ENCODE results near the gene MEF2B. TPM values are rescaled to one million over a fixed set of nuclear protein-coding genes. Genes with fewer than 3 reads are reported as not detected.

The MEF2B gene
- total RNA-seq, 1 donor from 2014 or later: 2.8 TPM

DNA sequence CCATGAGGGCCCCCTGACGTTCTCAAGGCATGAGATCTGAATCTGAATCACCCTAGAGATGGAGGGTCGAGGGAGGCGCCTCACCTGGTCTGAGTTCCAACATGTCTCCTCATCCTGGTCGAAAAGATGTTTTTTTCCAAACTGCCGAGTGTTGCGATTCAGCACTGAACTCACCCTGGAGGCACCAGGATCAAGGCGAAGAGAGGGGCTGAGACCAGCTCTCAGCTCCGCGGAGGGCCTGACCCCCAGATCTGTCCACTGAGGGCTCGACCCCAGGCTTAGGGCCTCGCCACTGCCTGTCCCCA lies 32.6 kb upstream of the MEF2B start:
- Mint-ChIP-seq H3K9me3 (no peaks in the 10 kb centered on the region), H3K4me3 (peak overlapping the region; percentile 79), H3K36me3 (peaks cover 19% of the 10 kb centered on the region), H3K27ac (peak overlapping the region; percentile 86), H3K27me3 (ENCODE audit: low read depth) (peaks cover 26% of the 10 kb centered on the region), H3K4me1 (peaks cover 12% of the 10 kb centered on the region)
- DNase-seq (ENCODE audit: low spot score in 2 of 2, unreplicated experiment in 2 of 2): no peak
- TF ChIP-seq, protein P1, sequence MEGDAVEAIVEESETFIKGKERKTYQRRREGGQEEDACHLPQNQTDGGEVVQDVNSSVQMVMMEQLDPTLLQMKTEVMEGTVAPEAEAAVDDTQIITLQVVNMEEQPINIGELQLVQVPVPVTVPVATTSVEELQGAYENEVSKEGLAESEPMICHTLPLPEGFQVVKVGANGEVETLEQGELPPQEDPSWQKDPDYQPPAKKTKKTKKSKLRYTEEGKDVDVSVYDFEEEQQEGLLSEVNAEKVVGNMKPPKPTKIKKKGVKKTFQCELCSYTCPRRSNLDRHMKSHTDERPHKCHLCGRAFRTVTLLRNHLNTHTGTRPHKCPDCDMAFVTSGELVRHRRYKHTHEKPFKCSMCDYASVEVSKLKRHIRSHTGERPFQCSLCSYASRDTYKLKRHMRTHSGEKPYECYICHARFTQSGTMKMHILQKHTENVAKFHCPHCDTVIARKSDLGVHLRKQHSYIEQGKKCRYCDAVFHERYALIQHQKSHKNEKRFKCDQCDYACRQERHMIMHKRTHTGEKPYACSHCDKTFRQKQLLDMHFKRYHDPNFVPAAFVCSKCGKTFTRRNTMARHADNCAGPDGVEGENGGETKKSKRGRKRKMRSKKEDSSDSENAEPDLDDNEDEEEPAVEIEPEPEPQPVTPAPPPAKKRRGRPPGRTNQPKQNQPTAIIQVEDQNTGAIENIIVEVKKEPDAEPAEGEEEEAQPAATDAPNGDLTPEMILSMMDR (IDR thresholded peaks at IDR 0.05; ENCODE audit: unreplicated experiment): no peak

DNA sequence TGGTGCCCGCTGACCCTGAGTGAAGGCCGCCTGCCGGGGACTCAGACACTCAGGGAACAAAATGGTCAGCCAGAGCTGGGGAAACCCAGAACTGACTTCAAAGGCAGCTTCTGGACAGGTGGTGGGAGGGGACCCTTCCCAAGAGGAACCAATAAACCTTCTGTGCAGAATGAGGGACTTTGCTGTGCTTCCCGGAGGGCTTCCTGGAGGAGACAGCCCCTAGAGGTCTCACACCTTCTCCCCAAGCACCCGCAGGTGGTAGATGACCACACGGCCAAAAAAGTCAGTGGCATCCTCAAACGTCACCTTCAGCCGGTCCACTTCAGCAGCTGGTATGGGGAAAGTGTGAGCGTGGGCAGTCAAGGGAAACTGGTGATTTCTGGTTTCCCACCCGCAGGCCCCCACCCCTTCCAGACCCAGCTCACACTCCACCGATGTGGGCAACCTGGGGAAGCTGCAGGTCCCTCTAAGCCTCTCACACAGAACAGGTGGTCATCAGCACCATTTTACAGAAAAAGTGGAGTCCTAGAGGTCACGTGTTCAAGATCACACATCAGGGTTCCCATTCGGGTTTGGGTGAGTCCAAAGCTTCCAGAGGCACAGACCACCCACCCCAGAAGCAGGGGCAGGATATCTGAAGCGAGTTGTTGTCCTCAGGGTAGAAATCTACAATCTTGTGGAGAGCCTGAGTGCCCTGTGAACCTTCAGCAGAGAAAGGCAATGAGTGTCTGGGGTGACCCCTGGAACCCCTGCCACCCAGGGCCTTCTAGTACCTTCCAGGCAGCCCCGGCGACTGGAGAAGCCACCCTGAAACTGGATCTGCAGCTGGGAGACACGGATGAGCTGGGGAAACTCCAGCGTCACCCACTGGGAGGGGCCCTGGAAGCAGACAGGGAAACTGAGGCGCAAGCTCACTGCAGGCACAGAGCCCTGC lies 31.9 kb upstream of the MEF2B start:
- no peak for DNase-seq (ENCODE audit: low spot score in 2 of 2, unreplicated experiment in 2 of 2)
- Mint-ChIP-seq H3K4me3 (peak overlapping the region; percentile 79), H3K27me3 (ENCODE audit: low read depth) (peaks cover 19% of the 10 kb centered on the region), H3K27ac (peak overlapping the region; percentile 56), H3K36me3 (peaks cover 19% of the 10 kb centered on the region), H3K4me1 (peaks cover 12% of the 10 kb centered on the region), H3K9me3 (no peaks in the 10 kb centered on the region)
- TF ChIP-seq, protein P1 (IDR thresholded peaks at IDR 0.05; ENCODE audit: unreplicated experiment): no peak

DNA sequence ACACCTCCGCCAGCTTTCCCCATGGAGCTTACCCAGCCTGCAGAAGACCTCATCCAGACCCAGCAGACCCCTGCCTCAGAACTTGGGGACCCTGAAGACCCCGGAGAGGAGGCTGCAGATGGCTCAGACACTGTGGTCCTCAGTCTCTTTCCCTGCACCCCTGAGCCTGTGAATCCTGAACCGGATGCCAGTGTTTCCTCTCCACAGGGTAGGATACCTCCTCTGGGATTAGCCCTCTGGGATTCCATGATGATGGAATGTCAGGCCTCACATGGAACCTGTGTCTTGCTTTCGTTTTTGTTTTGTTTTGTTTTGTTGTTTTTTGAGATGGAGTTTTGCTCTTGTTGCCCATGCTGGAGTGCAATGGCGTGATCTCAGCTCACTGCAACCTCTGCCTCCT lies 23.9 kb upstream of the MEF2B start:
- Mint-ChIP-seq H3K4me1 (peaks cover 31% of the 10 kb centered on the region), H3K36me3 (peaks cover 16% of the 10 kb centered on the region), H3K4me3 (peak overlapping the region; percentile 98), H3K27me3 (ENCODE audit: low read depth) (no peaks in the 10 kb centered on the region), H3K27ac (peak overlapping the region; percentile 69), H3K9me3 (no peaks in the 10 kb centered on the region)
- TF ChIP-seq, protein P1 (IDR thresholded peaks at IDR 0.05; ENCODE audit: unreplicated experiment): no peak
- DNase-seq (ENCODE audit: low spot score in 2 of 2, unreplicated experiment in 2 of 2): no peak

DNA sequence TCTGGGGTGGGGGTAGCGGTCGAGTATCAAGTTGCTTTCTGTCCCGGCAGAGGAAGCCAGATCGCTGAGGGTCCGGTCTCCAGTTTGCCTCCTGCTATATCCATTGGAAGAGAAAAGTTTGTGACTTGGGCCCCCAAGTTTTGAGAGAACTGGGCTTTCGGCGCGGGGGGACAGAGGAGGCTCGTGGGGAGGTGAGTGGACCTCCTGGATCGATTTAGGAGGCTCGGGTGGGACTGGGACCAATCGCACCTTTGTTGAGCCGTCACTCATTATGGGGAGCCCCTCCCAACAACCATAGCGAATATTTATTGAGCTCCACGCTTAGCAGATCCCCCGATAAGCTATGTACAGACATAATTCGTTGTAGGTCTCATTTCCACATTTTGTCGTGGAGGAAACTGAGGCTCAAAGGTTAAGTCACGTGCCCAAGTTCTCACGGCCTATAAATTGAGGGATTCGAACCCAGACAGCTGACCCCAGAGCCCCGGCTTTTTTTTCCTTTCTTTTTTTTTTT lies 22.9 kb upstream of the MEF2B start:
- H3K4me3 Mint-ChIP-seq: peak overlapping the region; percentile 98
- no peaks in the 10 kb centered on the region for H3K27me3 Mint-ChIP-seq (ENCODE audit: low read depth)
- no peak for DNase-seq (ENCODE audit: low spot score in 2 of 2, unreplicated experiment in 2 of 2)
- peak overlapping the region; percentile 99 for H3K27ac Mint-ChIP-seq
- TF ChIP-seq, protein P1 (IDR thresholded peaks at IDR 0.05; ENCODE audit: unreplicated experiment): no peak
- peaks cover 7% of the 10 kb centered on the region for H3K36me3 Mint-ChIP-seq
- no peaks in the 10 kb centered on the region for H3K9me3 Mint-ChIP-seq
- H3K4me1 Mint-ChIP-seq: peaks cover 31% of the 10 kb centered on the region

DNA sequence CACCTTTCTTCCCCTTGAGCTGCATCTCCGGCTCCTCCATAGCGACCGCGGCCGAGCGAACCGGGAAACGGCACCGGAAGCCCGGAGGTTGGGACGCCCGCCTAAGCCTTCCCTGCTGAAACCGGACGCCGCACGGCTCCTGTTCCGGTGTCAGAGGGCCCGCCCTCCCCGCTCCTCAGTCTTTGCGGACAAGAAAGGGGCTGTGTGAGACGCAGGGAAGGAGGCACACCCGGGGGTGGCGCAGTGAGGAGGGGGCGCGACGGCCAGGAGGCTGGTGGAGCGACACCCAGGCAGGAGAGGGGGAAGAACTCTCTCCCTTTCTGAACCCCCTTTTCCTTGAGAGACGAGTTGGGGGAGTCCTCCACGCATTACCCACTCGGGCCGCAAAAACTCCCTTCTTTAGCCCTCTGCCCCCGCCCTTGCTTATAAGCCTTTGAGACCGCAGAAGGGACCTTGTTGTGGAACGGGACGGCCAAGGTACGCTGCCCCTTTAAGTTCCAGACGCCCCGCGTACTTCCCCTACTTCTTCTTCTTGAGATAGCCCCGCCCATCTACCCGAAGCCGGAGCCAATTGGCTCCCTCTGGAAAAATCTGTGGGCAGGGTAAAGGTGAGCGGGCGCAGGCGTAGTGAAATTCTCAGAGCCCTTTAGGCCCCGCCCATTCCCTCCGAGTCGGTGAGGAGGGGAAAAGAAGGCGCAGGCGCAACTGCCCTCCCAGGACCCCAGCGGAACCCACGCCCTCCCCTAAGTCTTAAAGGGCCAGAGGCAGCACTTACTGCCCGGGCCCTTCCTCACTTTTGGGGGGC lies 22.2 kb upstream of the MEF2B start, which contains the start of the genes BORCS8 and RFXANK:
TSS of gene BORCS8 (minus strand) at position 75 of the 805 bp plus-strand sequence. CDS start at position 40, 35 bp downstream.
TSS of gene RFXANK (plus strand) at position 181 of the 805 bp plus-strand sequence. CDS start 1,689 bp downstream, outside the sequence.
- peak; percentile 97 to 99 for DNase-seq (ENCODE audit: low spot score in 2 of 2, unreplicated experiment in 2 of 2)
- H3K36me3 Mint-ChIP-seq: peaks cover 6% of the 10 kb centered on the region
- TF ChIP-seq, protein P1 (IDR thresholded peaks at IDR 0.05; ENCODE audit: unreplicated experiment): no peak
- H3K4me3 Mint-ChIP-seq: peak within 1 kb of the TSS; percentile 98
- no peaks in the 10 kb centered on the region for H3K9me3 Mint-ChIP-seq
- H3K27ac Mint-ChIP-seq: peak within 1 kb of the TSS; percentile 99
- H3K27me3 Mint-ChIP-seq (ENCODE audit: low read depth): no peaks in the 10 kb centered on the region
- peaks cover 31% of the 10 kb centered on the region for H3K4me1 Mint-ChIP-seq

Data from mesothelial cell of epicardium (in vitro differentiated cells).